Kidney epithelial cell (primary cell): Measurements from ENCODE around the gene PREX1. TPM values are rescaled to one million over a fixed set of nuclear protein-coding genes. Genes with fewer than 3 reads are reported as not detected.

ENCODE experiments used
- DNase-seq: peaks from one replicate; pipeline ENCODE4 v3.0.0-alpha.2; 2010; ENCODE audit warnings: low read depth
- H3K27me3 ChIP-seq: 2 replicates; pipeline ENCODE4 v1.6.0; 2011; ENCODE audit warnings: low read length; ENCODE audit not compliant: control insufficient read depth, insufficient read depth
- H3K36me3 ChIP-seq: 2 replicates; pipeline ENCODE4 v1.5.1; 2011; ENCODE audit warnings: low read length; ENCODE audit not compliant: control insufficient read depth, insufficient read depth
- H3K4me3 ChIP-seq: 2 replicates; pipeline ENCODE4 v1.5.1; 2011; ENCODE audit warnings: low read depth, mild to moderate bottlenecking, control low read depth, low read length
- total RNA-seq: library from RNA; depleted of rRNA; stranded (reverse); fragments of >200 nt; gene quantifications from 2 replicates; pipeline ENCODE4 v1.2.3, GENCODE V29; 2015
- TF ChIP-seq, protein P1 (sequence below): IDR thresholded peaks from 2 replicates; pipeline ENCODE4 v1.5.1; 2011; ENCODE audit warnings: mild to moderate bottlenecking, moderate library complexity, low read length, control low read depth, inconsistent platforms; ENCODE audit not compliant: insufficient read depth, poor library complexity, severe bottlenecking

Gene PREX1
- total RNA-seq, 1 donor from 2014 or later = 3.5 TPM

DNA sequence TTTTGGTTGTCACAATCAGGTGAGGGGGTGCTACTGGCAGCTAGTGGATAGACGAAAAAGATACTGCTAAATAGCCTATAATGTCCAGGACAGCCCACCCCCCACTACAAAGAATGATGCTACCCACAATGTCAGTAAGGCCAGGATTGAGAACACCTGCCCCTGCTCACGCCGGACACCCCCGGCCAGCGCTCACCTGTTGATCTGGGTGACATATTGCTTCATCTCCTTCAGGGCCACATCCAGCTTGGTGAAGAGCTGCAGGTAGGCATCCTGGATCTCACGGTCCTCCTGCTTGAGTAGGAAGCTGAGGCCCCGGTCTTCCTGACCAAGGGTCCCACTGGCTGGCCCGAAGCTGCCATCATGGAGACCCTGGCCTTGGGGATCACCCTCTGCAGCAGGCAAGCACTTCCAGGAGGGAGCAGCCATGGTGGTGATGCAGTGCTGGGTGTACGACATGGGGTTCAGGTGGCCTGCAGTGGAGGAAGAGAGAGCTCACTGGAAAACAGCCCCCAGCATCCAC, 178.6 kb downstream of the PREX1 start:
- no peaks in the 10 kb centered on the region for H3K27me3 ChIP-seq
- H3K36me3 ChIP-seq = no peaks in the 10 kb centered on the region
- TF ChIP-seq, protein P1, sequence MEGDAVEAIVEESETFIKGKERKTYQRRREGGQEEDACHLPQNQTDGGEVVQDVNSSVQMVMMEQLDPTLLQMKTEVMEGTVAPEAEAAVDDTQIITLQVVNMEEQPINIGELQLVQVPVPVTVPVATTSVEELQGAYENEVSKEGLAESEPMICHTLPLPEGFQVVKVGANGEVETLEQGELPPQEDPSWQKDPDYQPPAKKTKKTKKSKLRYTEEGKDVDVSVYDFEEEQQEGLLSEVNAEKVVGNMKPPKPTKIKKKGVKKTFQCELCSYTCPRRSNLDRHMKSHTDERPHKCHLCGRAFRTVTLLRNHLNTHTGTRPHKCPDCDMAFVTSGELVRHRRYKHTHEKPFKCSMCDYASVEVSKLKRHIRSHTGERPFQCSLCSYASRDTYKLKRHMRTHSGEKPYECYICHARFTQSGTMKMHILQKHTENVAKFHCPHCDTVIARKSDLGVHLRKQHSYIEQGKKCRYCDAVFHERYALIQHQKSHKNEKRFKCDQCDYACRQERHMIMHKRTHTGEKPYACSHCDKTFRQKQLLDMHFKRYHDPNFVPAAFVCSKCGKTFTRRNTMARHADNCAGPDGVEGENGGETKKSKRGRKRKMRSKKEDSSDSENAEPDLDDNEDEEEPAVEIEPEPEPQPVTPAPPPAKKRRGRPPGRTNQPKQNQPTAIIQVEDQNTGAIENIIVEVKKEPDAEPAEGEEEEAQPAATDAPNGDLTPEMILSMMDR = no peak
- no peak overlapping the region for H3K4me3 ChIP-seq
- no peak for DNase-seq

DNA sequence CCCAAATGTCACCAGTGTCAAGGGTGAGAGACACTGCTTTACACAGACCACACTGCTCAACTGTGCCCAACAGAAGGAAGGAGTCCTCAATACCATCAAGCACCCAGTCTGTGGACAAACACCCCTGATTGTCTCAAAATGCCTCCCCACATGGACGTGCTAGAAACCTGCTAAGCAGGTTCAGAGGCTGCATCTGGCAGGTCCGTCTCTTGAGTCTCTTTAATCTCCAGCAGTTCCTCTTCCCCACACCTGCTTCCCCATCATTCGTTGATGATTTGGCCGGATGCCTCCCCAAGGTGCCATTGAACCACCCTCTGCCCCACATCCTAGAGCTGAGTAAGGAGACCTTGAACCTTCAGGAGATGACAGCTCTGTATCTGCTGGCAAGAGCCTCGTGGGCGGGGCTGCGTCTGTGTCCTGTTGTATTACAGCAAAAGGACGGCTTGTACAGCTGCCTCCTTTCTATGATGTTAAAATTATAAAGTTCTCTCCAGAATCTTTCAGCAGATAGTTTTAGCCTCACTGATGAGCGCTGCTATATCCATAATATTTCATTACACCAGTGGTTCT, 179.2 kb downstream of the PREX1 start:
- Histone ChIP-seq H3K27me3 (no peaks in the 10 kb centered on the region), H3K36me3 (no peaks in the 10 kb centered on the region), H3K4me3 (no peak overlapping the region)
- DNase-seq = no peak
- TF ChIP-seq, protein P1 = no peak

DNA sequence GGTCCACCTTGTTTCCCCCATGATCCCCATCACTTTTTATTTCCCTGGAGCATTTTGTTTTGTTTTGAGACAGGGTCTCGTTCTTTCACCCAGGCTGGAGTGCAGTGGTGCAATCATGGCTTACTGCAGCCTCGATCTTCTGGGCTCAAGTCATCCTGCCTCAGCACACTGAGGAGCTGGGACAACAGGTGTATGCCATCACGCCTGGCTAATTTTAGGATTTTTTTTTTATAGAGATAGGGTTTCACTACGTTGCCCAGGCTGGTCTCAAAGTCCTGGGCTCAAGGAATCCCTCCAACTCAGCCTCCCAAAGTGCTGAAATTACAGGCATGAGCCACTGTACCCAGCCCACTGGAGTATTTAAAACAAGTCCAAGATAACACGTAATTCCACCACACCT, 179.9 kb downstream of the PREX1 start:
- TF ChIP-seq, protein P1 = no peak
- no peaks in the 10 kb centered on the region for H3K36me3 ChIP-seq
- no peak for DNase-seq
- H3K27me3 ChIP-seq = no peaks in the 10 kb centered on the region
- H3K4me3 ChIP-seq = no peak overlapping the region

DNA sequence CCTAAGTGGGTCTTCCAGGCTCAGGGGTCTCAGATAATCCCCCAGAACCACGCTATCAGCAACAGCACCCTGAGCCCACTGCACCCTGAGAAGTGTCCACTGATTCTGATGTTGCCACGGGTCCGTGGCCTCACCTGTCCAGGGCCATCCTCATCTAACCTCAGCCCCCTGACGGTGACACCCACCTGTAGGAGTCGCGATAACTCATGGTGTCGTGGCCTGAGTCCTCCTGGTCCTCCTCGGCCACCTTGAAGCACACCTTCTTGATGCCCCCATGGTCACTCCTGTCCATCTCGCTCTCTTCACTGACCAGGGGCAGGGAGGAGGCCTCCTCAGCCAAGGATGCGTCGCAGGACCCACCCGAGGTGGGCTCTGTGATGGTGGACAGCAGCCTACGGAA, 182.1 kb downstream of the PREX1 start:
- TF ChIP-seq, protein P1 = no peak
- Histone ChIP-seq H3K27me3 (no peaks in the 10 kb centered on the region), H3K36me3 (no peaks in the 10 kb centered on the region), H3K4me3 (no peak overlapping the region)
- no peak for DNase-seq

DNA sequence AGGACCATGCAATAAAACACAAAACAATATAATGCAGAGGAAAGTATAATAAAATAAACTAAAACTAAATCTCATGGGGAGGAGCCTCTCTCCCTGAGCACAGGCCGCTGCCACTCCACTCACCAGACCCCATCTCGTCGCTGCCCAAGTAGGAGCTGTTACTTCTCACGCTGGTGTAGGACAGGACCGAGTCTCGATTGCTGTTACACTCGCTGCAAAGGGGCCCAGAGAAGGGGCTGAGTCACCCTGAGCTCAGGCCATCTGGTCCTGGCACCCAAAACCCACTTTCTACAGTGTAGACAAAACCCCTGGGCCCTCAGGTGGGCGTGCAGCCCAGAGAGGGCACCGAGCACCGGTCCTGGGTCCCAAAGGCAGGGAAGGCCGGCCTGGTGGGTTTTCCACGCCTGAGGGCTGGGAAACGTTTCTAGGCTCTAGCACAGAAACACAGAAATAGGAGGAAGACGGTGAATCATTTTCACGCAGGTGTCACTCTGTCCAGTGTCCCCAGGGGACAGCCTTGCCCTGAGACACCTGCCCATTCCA, 183.4 kb downstream of the PREX1 start:
- TF ChIP-seq, protein P1 = no peak
- no peak for DNase-seq
- Histone ChIP-seq H3K4me3 (no peak overlapping the region), H3K27me3 (no peaks in the 10 kb centered on the region), H3K36me3 (no peaks in the 10 kb centered on the region)
